GM21737 (cell line): Measurements from ENCODE around the gene CABP2.
"Not testable (repeated sequence)": the region's sequence is repeated elsewhere in the genome, so short reads cannot be mapped to it uniquely, and the experiment has no call there.

Experiments used
- ATAC-seq: cut with Tn5 transposase; IDR thresholded peaks from one replicate; pipeline ENCODE4 v1.9.1; 2021; ENCODE audit warnings: mild to moderate bottlenecking, moderate library complexity; ENCODE audit not compliant: unreplicated experiment

The CABP2 gene

GRCh38 chr11:67477344-67478050 lies 45.7 kb downstream of the CABP2 start:
- ATAC-seq, result not testable (repeated sequence)

GRCh38 chr11:67476692-67477091 lies 46.6 kb downstream of the CABP2 start:
- not testable (repeated sequence) for ATAC-seq

GRCh38 chr11:67472882-67473281 lies 50.4 kb downstream of the CABP2 start:
- no peak for ATAC-seq

- no peak for ATAC-seq
Measured at GRCh38 chr11:67470337-67471002, 52.8 kb downstream of the CABP2 start.

GRCh38 chr11:67469508-67469811 lies 53.8 kb downstream of the CABP2 start:
- no peak for ATAC-seq
